IPS-18a (cell line): ENCODE measurements around the gene PA2G4.
A peak's percentile ranks its signal among the peaks of the same experiment; 100 is the strongest.

ENCODE experiments used
- H3K27ac ChIP-seq: one replicate; pipeline ENCODE4 v1.5.1; 2013; ENCODE audit warnings: low read length
- H3K27me3 ChIP-seq: one replicate; pipeline ENCODE4 v1.6.1; 2013; ENCODE audit warnings: mild to moderate bottlenecking, low read length; ENCODE audit not compliant: control insufficient read depth, insufficient read depth
- H3K36me3 ChIP-seq: one replicate; pipeline ENCODE4 v1.6.1; 2013; ENCODE audit warnings: low read depth, low read length; ENCODE audit not compliant: control insufficient read depth
- H3K4me1 ChIP-seq: one replicate; pipeline ENCODE4 v1.6.1; 2013; ENCODE audit warnings: low read depth, low read length; ENCODE audit not compliant: control insufficient read depth
- H3K4me3 ChIP-seq: one replicate; pipeline ENCODE4 v1.5.1; 2013; ENCODE audit warnings: low read length
- H3K9ac ChIP-seq: one replicate; pipeline ENCODE4 v1.6.1; 2013; ENCODE audit warnings: mild to moderate bottlenecking, low read length, moderate library complexity
- H3K9me3 ChIP-seq: one replicate; pipeline ENCODE4 v1.6.1; 2013; ENCODE audit warnings: low read depth, low read length; ENCODE audit not compliant: control insufficient read depth

Gene PA2G4

DNA sequence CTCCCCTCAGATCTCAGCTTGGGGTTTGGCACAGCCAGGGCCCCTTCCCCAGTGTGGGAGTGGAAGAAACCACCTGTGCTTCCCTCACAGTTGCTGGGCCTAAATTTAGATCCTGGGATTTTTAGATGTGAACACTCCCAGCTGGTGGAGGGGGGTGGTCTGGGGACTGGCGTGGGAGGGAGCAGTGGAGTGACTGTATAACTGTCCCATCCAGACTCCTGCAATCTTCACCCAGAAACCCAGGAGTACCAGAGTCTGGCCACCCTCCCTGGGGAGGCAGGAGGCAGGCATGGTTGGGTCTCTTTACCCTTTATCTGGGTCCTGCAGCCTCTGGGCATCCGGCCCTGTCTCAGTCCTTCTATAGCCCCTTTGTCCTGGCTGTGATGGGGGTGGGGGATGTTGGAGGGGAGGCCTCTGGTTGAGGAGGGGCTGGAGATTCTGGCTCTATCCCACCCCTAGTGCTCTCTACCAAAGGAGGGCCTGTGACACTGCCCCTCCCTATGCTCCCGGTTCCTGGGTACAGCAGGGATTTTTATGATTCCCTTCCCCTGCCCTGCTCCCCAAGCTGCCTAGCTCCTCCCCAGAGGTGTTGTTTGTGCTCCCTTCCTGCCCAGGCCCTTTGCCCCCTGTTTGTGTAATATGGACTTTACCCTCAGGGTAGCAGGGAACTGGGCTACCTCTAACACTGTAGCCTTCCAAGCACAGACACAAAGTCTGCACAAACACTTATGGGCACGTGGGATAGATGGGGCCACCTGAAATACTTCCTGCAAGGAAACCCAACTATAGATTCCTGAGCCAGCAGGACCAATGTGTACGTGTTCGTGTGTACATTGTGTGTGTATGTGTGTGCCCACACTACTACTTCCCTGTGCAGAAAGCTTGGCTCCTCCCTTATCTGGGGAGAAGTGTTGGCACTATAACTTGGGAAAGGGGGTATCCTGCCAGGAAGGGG lies 22.7 kb upstream of the PA2G4 start:
- Histone ChIP-seq H3K4me3 (peak overlapping the region; percentile 86), H3K27ac (no peak overlapping the region), H3K9ac (peak overlapping the region; percentile 60)

DNA sequence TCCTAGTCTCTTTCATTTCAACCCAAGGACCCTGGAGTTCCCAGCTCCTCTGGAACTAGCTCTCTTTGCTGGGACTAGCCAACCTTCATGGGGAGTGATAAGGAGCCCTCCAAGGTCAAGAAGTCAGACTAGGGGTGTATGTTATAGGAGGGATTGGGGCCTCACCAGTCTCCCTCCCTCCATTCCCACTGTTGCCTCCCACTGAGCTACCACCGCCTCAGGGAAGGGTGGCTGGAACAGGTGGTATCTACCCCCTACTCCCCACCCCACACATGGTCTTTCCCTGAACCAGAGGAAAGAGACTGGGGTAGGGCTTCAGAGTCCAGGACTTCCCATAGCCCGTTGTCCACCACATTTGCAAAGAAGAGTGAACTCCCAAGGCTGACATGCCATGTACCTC lies 22.0 kb upstream of the PA2G4 start:
- Histone ChIP-seq H3K9ac (no peak overlapping the region), H3K4me3 (no peak overlapping the region), H3K4me1 (peaks cover 14% of the 10 kb centered on the region), H3K27ac (no peak overlapping the region), H3K36me3 (peaks cover 14% of the 10 kb centered on the region), H3K9me3 (no peaks in the 10 kb centered on the region), H3K27me3 (no peaks in the 10 kb centered on the region)

More for the DNA sequence above, 22.7 kb upstream of the PA2G4 start:
- peaks cover 8% of the 10 kb centered on the region for H3K36me3 ChIP-seq
- no peaks in the 10 kb centered on the region for H3K27me3 ChIP-seq
- no peaks in the 10 kb centered on the region for H3K9me3 ChIP-seq
- peaks cover 14% of the 10 kb centered on the region for H3K4me1 ChIP-seq

DNA sequence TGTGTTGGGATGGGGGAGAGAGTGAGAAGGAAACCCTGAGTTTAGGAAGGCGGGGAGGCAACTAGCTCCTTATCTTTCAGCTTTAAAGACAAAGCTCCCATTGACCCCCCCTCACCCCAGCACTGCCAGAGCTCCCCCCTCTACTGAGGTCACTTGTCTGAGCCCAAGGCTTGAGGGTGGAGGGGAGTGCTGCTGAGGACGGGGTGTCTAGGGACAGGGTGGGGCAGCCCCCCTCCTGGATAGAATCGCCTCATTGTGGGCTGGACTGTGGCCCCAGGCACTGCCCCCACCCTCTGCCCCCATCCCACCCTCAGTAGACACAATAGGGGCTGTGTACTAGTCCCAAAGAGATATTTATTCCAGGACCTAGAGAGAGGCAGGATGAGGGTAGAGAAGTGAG lies 21.4 kb upstream of the PA2G4 start:
- no peaks in the 10 kb centered on the region for H3K27me3 ChIP-seq
- H3K9me3 ChIP-seq = no peaks in the 10 kb centered on the region
- peaks cover 14% of the 10 kb centered on the region for H3K4me1 ChIP-seq
- H3K36me3 ChIP-seq = peaks cover 19% of the 10 kb centered on the region
- no peak overlapping the region for H3K4me3 ChIP-seq
- no peak overlapping the region for H3K9ac ChIP-seq
- H3K27ac ChIP-seq = no peak overlapping the region

DNA sequence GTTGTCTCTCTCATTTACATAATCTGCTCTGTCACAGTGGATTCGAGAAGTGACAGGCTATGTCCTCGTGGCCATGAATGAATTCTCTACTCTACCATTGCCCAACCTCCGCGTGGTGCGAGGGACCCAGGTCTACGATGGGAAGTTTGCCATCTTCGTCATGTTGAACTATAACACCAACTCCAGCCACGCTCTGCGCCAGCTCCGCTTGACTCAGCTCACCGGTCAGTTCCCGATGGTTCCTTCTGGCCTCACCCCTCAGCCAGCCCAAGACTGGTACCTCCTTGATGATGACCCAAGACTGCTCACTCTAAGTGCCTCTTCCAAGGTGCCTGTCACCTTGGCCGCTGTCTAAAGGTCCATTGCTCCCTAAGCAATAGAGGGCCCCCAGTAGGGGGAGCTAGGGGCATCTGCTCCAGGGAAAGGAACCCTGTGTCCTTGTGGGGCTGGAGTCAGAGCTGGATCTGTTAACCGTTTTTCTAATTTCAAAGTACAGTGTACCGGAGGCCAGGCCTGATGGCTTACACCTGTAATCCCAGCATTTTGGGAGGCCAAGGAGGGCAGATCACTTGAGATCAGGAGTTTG lies 19.3 kb upstream of the PA2G4 start:
- Histone ChIP-seq H3K36me3 (peaks cover 35% of the 10 kb centered on the region), H3K4me3 (no peak overlapping the region), H3K4me1 (peaks cover 9% of the 10 kb centered on the region), H3K27me3 (no peaks in the 10 kb centered on the region), H3K9ac (no peak overlapping the region), H3K27ac (no peak overlapping the region), H3K9me3 (no peaks in the 10 kb centered on the region)

DNA sequence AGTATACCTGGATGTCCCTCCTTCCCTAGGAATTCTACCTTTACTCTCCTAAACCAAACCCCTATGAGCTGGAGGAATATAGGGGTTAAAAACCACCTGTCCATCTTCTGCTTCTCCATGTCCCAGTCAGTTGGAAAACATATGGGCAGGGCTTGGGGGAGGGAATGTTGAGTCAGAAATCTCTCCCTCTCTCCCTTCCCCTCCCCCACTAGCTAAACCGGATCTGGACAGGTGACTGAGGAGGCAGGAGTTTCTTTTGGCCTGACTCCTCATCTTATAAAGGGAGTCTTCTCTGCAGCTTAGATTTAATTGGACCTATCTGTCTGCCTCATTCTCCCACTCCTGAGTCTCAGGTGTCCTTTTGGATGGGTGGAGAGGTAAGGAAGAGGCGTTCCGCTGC lies 18.3 kb upstream of the PA2G4 start:
- no peak overlapping the region for H3K4me3 ChIP-seq
- peaks cover 7% of the 10 kb centered on the region for H3K4me1 ChIP-seq
- H3K27me3 ChIP-seq = no peaks in the 10 kb centered on the region
- peaks cover 39% of the 10 kb centered on the region for H3K36me3 ChIP-seq
- no peak overlapping the region for H3K27ac ChIP-seq
- H3K9ac ChIP-seq = no peak overlapping the region
- no peaks in the 10 kb centered on the region for H3K9me3 ChIP-seq

GRCh38 chr12:56086608-56087007 lies 17.8 kb upstream of the PA2G4 start:
- H3K4me1 ChIP-seq = peaks cover 2% of the 10 kb centered on the region
- H3K9ac ChIP-seq = no peak overlapping the region
- H3K4me3 ChIP-seq = no peak overlapping the region
- H3K36me3 ChIP-seq = peaks cover 41% of the 10 kb centered on the region
- H3K27me3 ChIP-seq = no peaks in the 10 kb centered on the region
- H3K27ac ChIP-seq = no peak overlapping the region
- H3K9me3 ChIP-seq = no peaks in the 10 kb centered on the region

DNA sequence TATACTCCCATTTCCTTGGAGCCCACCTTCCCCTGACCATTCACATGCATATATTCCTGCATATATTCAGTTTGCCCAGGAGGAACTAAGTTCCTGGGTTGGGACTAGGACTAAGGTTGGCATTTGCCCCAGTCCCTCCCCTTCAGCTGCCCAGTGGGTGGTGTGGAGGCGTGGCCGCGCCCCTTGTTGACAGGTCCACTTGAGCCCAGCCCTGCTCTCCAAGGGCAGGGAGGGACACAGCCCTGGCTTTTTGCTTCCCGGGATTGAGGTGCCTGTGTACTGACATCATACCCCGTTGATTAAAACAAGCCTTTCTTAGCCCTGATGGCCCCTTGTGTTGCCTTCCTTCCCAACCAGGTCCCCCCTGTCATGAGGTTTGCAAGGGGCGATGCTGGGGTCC lies 17.1 kb upstream of the PA2G4 start:
- H3K4me1 ChIP-seq = no peaks in the 10 kb centered on the region
- H3K4me3 ChIP-seq = no peak overlapping the region
- H3K27ac ChIP-seq = no peak overlapping the region
- H3K27me3 ChIP-seq = no peaks in the 10 kb centered on the region
- H3K9ac ChIP-seq = no peak overlapping the region
- H3K9me3 ChIP-seq = no peaks in the 10 kb centered on the region
- H3K36me3 ChIP-seq = peaks cover 42% of the 10 kb centered on the region

DNA sequence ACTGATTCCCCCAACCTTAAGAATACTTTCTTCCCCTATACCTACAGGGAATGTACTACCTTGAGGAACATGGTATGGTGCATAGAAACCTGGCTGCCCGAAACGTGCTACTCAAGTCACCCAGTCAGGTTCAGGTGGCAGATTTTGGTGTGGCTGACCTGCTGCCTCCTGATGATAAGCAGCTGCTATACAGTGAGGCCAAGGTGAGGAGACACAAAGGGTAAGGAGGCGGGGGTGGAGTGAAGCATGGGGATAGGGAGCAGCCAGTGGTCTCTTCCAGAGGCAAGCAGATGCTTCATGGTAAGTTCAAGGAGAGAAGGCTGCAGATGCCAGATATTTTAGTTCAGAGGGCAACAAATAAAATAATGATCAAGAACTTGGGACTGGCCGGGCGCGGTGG lies 6.6 kb upstream of the PA2G4 start:
- H3K4me3 ChIP-seq = no peak overlapping the region
- H3K27ac ChIP-seq = no peak overlapping the region
- H3K36me3 ChIP-seq = peaks cover 84% of the 10 kb centered on the region
- H3K9me3 ChIP-seq = no peaks in the 10 kb centered on the region
- H3K4me1 ChIP-seq = no peaks in the 10 kb centered on the region
- no peak overlapping the region for H3K9ac ChIP-seq
- H3K27me3 ChIP-seq = no peaks in the 10 kb centered on the region

GRCh38 chr12:56098592-56098991 lies 5.8 kb upstream of the PA2G4 start:
- Histone ChIP-seq H3K27me3 (no peaks in the 10 kb centered on the region), H3K27ac (no peak overlapping the region), H3K4me3 (no peak overlapping the region), H3K9me3 (no peaks in the 10 kb centered on the region), H3K4me1 (no peaks in the 10 kb centered on the region), H3K36me3 (peaks cover 75% of the 10 kb centered on the region), H3K9ac (no peak overlapping the region)

DNA sequence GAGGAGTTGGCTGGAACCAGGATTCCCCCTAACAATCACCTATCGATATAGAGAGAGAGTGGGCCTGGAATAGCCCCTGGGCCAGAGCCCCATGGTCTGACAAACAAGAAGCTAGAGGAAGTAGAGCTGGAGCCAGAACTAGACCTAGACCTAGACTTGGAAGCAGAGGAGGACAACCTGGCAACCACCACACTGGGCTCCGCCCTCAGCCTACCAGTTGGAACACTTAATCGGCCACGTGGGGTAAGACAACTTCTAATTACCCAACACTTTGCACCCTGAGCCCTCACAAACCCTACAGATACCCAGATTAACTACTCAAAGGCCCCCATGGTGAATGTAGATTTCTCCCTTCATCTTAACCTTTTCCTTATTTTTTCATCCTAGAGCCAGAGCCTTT lies 4.6 kb upstream of the PA2G4 start:
- Histone ChIP-seq H3K27me3 (no peaks in the 10 kb centered on the region), H3K4me1 (no peaks in the 10 kb centered on the region), H3K36me3 (peaks cover 67% of the 10 kb centered on the region), H3K9ac (no peak overlapping the region), H3K4me3 (no peak overlapping the region), H3K27ac (no peak overlapping the region), H3K9me3 (no peaks in the 10 kb centered on the region)

- Histone ChIP-seq H3K27me3 (no peaks in the 10 kb centered on the region), H3K4me3 (no peak overlapping the region), H3K36me3 (peaks cover 55% of the 10 kb centered on the region), H3K9me3 (no peaks in the 10 kb centered on the region), H3K27ac (no peak overlapping the region), H3K9ac (no peak overlapping the region), H3K4me1 (peaks cover 6% of the 10 kb centered on the region)
Measured at GRCh38 chr12:56101045-56101444, 3.3 kb upstream of the PA2G4 start.

DNA sequence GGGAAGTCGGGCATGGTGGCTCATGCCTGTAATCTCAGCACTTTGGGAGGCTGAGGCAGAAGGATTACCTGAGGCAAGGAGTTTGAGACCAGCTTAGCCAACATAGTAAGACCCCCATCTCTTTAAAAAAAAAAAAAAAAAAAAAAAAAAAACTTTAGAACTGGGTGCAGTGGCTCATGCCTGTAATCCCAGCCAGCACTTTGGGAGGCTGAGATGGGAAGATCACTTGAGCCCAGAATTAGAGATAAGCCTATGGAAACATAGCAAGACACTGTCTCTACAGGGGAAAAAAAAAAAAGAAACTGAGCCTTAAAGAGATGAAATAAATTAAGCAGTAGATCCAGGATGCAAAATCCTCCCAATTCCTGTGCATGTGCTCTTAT lies 1.7 kb upstream of the PA2G4 start:
- peaks cover 9% of the 10 kb centered on the region for H3K4me1 ChIP-seq
- no peak overlapping the region for H3K9ac ChIP-seq
- H3K36me3 ChIP-seq = peaks cover 57% of the 10 kb centered on the region
- H3K27me3 ChIP-seq = no peaks in the 10 kb centered on the region
- H3K4me3 ChIP-seq = peak overlapping the region; percentile 97
- H3K9me3 ChIP-seq = no peaks in the 10 kb centered on the region
- H3K27ac ChIP-seq = no peak overlapping the region
